Left lung (tissue), 10 donors: Measurements from ENCODE around the gene GRM1. TPM values are rescaled to one million over a fixed set of nuclear protein-coding genes. Genes with fewer than 3 reads are reported as not detected.

Source experiments
- ATAC-seq: fragments of 200-7000 bp; cut with Tn5 transposase; one replicate; pipeline ENCODE4 v1.9.1; 2020; ENCODE audit warnings: moderate library complexity
- DNase-seq, 4 donors: peaks; one replicate each; pipeline ENCODE4 v3.0.0-alpha.2; 2013 to 2020
- H3K27ac ChIP-seq, 2 donors: fragments of 200-600 bp; sonication (generic) in 1 of 2; one replicate each; pipeline versions ENCODE4 v1.5.0 to v1.8.0; 2020 to 2021
- H3K27me3 ChIP-seq, 2 donors: fragments of 200-600 bp; sonication (generic) in 1 of 2; one replicate each; pipeline versions ENCODE4 v1.5.0 to v1.8.0; 2020 to 2021
- H3K36me3 ChIP-seq, 2 donors: fragments of 200-600 bp; sonication (generic) in 1 of 2; one replicate each; pipeline versions ENCODE4 v1.5.0 to v1.8.0; 2020 to 2021
- H3K4me1 ChIP-seq, 2 donors: fragments of 200-600 bp; one replicate each; pipeline ENCODE4 v1.8.0; 2021
- H3K4me3 ChIP-seq, 2 donors: fragments of 200-600 bp; sonication (generic) in 1 of 2; one replicate each; pipeline versions ENCODE4 v1.5.0 to v1.8.0; 2020 to 2021; ENCODE audit warnings: mild to moderate bottlenecking in 1 of 2
- H3K9me3 ChIP-seq, 2 donors: fragments of 200-600 bp; sonication (generic) in 1 of 2; one replicate each; pipeline versions ENCODE4 v1.5.0 to v1.8.0; 2020 to 2021
- intact Hi-C, 2 donors: fragments of 100-400 bp; cut with DNase I; formaldehyde crosslinking; loops; one replicate each; pipeline versions ENCODE4 v1.11.2 to v1.14.2; 2022
- polyA plus RNA-seq, 6 donors: library from polyadenylated mRNA; unstranded; fragments of 120-200 nt; gene quantifications; one replicate each; pipeline ENCODE4 v1.2.1, GENCODE V29; 2013; ENCODE audit not compliant: insufficient read length in 6 of 6
- total RNA-seq, 2 donors: library from RNA; stranded (reverse); fragmentation: NEBNext Ultra II Directional; extraction: Animal tissue kit (Norgen Biotek cat#: 25700); gene quantifications; one replicate each; pipeline ENCODE4 v1.2.1, GENCODE V29; 2021
- TF ChIP-seq, protein P1 (sequence below), 2 donors: fragments of 200-600 bp; sonication (generic) in 1 of 2; IDR thresholded peaks; one replicate each; pipeline versions ENCODE4 v1.5.0 to v1.8.0; 2021; ENCODE audit warnings: antibody characterized with exemption in 2 of 2
- donor health status: DM: no; HTN: yes; CAD: no.
- donor health status: DM: no; HTN: no; CAD: no.

The GRM1 gene
- total and polyA plus RNA-seq, 8 donors, result 0.04 to 0.10 (median 0.07) TPM; not detected in 1

GRCh38 chr6:146127447-146128215 is 98.8 kb downstream of the GRM1 start:
- ATAC-seq (no peak), DNase-seq (no peak)
- Histone ChIP-seq H3K4me3 (no peak overlapping the region), H3K4me1 (no peaks in the 10 kb centered on the region), H3K36me3 (no peaks in the 10 kb centered on the region), H3K9me3 (no peaks in the 10 kb centered on the region), H3K27ac (no peak overlapping the region), H3K27me3 (no peaks in the 10 kb centered on the region)
- TF ChIP-seq, protein P1, sequence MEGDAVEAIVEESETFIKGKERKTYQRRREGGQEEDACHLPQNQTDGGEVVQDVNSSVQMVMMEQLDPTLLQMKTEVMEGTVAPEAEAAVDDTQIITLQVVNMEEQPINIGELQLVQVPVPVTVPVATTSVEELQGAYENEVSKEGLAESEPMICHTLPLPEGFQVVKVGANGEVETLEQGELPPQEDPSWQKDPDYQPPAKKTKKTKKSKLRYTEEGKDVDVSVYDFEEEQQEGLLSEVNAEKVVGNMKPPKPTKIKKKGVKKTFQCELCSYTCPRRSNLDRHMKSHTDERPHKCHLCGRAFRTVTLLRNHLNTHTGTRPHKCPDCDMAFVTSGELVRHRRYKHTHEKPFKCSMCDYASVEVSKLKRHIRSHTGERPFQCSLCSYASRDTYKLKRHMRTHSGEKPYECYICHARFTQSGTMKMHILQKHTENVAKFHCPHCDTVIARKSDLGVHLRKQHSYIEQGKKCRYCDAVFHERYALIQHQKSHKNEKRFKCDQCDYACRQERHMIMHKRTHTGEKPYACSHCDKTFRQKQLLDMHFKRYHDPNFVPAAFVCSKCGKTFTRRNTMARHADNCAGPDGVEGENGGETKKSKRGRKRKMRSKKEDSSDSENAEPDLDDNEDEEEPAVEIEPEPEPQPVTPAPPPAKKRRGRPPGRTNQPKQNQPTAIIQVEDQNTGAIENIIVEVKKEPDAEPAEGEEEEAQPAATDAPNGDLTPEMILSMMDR (IDR thresholded peaks at IDR 0.05), result no peak
- intact Hi-C loops, result no loop called here

DNA sequence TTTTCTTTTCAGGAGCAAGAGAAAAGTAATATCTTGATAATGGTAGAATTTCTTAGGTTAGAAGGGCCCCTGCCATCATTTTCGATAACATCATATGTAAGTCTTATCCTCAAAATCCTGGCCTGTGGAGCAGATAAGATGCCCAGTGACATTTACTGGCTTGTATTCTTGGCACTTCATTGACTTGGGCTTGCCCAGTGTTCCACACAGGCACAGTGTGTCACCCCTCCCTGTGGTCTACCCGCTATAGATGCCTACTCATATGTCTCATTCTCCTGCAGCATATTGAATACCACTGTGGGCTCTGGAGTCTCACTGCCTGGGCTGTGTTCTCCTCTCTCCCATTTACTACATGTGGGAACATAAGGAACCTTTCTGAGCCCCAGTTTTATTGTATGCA is 105.0 kb downstream of the GRM1 start:
- Histone ChIP-seq H3K36me3 (no peaks in the 10 kb centered on the region), H3K27me3 (no peaks in the 10 kb centered on the region), H3K4me3 (no peak overlapping the region), H3K9me3 (peaks cover 0 to 3% of the 10 kb centered on the region in 2 donors), H3K27ac (no peak overlapping the region), H3K4me1 (no peaks in the 10 kb centered on the region)
- intact Hi-C loops, result no loop called here
- DNase-seq (no peak), ATAC-seq (no peak)
- TF ChIP-seq, protein P1 (IDR thresholded peaks at IDR 0.05), result no peak

DNA sequence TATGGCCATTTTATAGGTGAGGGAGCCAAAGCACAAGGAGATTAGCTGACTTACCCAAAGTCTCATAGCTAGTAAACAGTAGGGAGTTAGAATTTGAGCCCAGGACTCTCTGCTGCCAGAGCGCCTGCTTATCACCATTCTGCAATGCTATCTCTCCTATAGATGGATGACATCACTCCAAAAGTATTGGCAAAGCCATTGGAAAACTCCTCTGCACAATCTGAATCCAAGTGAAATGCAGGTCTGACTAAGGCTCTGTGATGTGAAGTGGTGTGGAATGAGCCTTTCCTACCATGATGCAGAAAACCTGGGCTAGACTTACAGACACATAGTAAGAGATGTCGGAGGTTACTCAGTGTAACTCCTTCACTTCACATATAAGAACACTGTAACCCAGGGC is 106.3 kb downstream of the GRM1 start:
- H3K27ac ChIP-seq, result no peak overlapping the region

DNA sequence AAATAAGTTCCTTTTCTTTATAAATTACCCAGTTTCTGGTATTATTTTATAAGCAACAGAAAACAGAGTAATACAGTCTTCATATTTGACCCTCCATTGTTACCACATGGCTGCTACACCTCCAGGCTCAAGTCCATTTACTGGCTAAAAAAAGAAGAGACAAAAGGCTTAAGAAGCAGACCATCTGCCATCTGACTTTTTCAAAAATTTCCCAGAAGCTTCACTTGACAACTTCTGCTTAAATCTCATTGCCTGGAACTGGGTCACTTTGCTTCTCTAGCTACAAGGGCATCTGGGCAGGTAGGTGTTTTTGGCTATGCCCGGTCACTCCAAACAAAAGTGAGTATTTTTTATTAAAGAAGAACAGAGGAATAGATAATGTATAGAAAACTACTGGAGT is 118.0 kb downstream of the GRM1 start:
- TF ChIP-seq, protein P1 (IDR thresholded peaks at IDR 0.05), result no peak
- ATAC-seq, result no peak
- intact Hi-C loops, result no loop called here

More for the DNA sequence above, 106.3 kb downstream of the GRM1 start:
- TF ChIP-seq, protein P1 (IDR thresholded peaks at IDR 0.05), result no peak
- Histone ChIP-seq H3K9me3 (peaks cover 0 to 3% of the 10 kb centered on the region in 2 donors), H3K27me3 (no peaks in the 10 kb centered on the region), H3K4me3 (no peak overlapping the region), H3K4me1 (no peaks in the 10 kb centered on the region), H3K36me3 (no peaks in the 10 kb centered on the region)
- DNase-seq (no peak), ATAC-seq (no peak)
- intact Hi-C loops, result no loop called here

GRCh38 chr6:146149770-146150169 is 120.9 kb downstream of the GRM1 start:
- Histone ChIP-seq H3K27me3 (no peaks in the 10 kb centered on the region), H3K4me3 (no peak overlapping the region), H3K27ac (no peak overlapping the region), H3K4me1 (no peaks in the 10 kb centered on the region), H3K36me3 (no peaks in the 10 kb centered on the region), H3K9me3 (no peaks in the 10 kb centered on the region)
- no peak for DNase-seq
- intact Hi-C loops, result no loop called here
- ATAC-seq, result peak; percentile 19
- TF ChIP-seq, protein P1 (IDR thresholded peaks at IDR 0.05), result no peak

More for the DNA sequence above, 118.0 kb downstream of the GRM1 start:
- H3K4me3 ChIP-seq, result no peak overlapping the region
- H3K4me1 ChIP-seq, result no peaks in the 10 kb centered on the region
- H3K27me3 ChIP-seq, result no peaks in the 10 kb centered on the region
- DNase-seq, result no peak
- no peaks in the 10 kb centered on the region for H3K9me3 ChIP-seq
- no peak overlapping the region for H3K27ac ChIP-seq
- no peaks in the 10 kb centered on the region for H3K36me3 ChIP-seq
